ENCODE results near the gene CHL1.

DNA sequence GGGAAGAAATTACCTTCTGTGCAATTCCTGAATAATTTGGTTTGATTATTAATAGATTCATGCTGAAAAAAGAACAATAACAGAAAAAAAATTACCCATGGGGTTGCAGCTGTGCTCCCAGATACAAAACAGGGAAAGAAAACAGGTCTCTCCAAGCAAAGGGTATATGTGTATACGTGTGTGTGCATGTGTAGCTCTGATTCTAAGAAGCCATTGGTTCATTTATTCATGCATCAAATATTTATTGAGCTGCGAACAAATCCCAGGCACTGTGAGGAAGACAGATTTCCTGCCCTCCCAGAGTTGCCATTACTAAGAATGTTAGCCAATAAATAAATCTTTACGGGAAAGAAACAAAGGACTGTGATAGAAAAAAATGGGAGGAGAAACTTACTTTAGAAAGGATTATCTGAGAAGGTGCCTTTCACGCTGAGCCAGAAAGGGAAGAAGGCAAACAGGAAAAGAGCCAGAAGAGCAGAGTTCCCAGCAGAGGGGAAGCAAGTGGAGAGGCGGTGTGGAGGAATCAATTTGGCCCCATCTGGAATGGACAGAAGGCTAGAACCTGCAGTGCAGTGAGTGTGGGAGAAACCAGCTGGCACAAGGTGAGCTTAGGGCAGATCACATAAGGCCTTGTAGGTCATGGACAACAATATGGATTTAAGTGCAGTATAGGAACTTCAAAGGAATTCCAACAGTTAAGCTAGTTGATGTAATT, 20.7 kb downstream of the CHL1 start:
- TF ChIP-seq, protein P1, sequence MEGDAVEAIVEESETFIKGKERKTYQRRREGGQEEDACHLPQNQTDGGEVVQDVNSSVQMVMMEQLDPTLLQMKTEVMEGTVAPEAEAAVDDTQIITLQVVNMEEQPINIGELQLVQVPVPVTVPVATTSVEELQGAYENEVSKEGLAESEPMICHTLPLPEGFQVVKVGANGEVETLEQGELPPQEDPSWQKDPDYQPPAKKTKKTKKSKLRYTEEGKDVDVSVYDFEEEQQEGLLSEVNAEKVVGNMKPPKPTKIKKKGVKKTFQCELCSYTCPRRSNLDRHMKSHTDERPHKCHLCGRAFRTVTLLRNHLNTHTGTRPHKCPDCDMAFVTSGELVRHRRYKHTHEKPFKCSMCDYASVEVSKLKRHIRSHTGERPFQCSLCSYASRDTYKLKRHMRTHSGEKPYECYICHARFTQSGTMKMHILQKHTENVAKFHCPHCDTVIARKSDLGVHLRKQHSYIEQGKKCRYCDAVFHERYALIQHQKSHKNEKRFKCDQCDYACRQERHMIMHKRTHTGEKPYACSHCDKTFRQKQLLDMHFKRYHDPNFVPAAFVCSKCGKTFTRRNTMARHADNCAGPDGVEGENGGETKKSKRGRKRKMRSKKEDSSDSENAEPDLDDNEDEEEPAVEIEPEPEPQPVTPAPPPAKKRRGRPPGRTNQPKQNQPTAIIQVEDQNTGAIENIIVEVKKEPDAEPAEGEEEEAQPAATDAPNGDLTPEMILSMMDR (IDR thresholded peaks at IDR 0.05; ENCODE audit: control extremely low read depth in 1 of 3, insufficient read depth in 1 of 3, low read depth in 1 of 3, low read length in 3 of 3) = no peak
- TF ChIP-seq KDM1A (IDR thresholded peaks at IDR 0.05; ENCODE audit: borderline replicate concordance, low read length) (no peak), CHD1 (IDR thresholded peaks at IDR 0.05; ENCODE audit: low read depth, low read length) (no peak), EZH2 (IDR thresholded peaks at IDR 0.05; ENCODE audit: low read depth, low read length, severe bottlenecking) (no peak), EGR1 (IDR thresholded peaks at IDR 0.05; ENCODE audit: borderline replicate concordance, low read depth, low read length) (no peak), YY1 (IDR thresholded peaks at IDR 0.05; ENCODE audit: low read depth, low read length) (no peak), RAD21 (IDR thresholded peaks at IDR 0.05 in 1 of 2, conservative IDR thresholded peaks at IDR 0.05 in 1 of 2; ENCODE audit: low read depth in 2 of 2, low read length in 2 of 2) (no peak)
- TF ChIP-seq, protein P2, sequence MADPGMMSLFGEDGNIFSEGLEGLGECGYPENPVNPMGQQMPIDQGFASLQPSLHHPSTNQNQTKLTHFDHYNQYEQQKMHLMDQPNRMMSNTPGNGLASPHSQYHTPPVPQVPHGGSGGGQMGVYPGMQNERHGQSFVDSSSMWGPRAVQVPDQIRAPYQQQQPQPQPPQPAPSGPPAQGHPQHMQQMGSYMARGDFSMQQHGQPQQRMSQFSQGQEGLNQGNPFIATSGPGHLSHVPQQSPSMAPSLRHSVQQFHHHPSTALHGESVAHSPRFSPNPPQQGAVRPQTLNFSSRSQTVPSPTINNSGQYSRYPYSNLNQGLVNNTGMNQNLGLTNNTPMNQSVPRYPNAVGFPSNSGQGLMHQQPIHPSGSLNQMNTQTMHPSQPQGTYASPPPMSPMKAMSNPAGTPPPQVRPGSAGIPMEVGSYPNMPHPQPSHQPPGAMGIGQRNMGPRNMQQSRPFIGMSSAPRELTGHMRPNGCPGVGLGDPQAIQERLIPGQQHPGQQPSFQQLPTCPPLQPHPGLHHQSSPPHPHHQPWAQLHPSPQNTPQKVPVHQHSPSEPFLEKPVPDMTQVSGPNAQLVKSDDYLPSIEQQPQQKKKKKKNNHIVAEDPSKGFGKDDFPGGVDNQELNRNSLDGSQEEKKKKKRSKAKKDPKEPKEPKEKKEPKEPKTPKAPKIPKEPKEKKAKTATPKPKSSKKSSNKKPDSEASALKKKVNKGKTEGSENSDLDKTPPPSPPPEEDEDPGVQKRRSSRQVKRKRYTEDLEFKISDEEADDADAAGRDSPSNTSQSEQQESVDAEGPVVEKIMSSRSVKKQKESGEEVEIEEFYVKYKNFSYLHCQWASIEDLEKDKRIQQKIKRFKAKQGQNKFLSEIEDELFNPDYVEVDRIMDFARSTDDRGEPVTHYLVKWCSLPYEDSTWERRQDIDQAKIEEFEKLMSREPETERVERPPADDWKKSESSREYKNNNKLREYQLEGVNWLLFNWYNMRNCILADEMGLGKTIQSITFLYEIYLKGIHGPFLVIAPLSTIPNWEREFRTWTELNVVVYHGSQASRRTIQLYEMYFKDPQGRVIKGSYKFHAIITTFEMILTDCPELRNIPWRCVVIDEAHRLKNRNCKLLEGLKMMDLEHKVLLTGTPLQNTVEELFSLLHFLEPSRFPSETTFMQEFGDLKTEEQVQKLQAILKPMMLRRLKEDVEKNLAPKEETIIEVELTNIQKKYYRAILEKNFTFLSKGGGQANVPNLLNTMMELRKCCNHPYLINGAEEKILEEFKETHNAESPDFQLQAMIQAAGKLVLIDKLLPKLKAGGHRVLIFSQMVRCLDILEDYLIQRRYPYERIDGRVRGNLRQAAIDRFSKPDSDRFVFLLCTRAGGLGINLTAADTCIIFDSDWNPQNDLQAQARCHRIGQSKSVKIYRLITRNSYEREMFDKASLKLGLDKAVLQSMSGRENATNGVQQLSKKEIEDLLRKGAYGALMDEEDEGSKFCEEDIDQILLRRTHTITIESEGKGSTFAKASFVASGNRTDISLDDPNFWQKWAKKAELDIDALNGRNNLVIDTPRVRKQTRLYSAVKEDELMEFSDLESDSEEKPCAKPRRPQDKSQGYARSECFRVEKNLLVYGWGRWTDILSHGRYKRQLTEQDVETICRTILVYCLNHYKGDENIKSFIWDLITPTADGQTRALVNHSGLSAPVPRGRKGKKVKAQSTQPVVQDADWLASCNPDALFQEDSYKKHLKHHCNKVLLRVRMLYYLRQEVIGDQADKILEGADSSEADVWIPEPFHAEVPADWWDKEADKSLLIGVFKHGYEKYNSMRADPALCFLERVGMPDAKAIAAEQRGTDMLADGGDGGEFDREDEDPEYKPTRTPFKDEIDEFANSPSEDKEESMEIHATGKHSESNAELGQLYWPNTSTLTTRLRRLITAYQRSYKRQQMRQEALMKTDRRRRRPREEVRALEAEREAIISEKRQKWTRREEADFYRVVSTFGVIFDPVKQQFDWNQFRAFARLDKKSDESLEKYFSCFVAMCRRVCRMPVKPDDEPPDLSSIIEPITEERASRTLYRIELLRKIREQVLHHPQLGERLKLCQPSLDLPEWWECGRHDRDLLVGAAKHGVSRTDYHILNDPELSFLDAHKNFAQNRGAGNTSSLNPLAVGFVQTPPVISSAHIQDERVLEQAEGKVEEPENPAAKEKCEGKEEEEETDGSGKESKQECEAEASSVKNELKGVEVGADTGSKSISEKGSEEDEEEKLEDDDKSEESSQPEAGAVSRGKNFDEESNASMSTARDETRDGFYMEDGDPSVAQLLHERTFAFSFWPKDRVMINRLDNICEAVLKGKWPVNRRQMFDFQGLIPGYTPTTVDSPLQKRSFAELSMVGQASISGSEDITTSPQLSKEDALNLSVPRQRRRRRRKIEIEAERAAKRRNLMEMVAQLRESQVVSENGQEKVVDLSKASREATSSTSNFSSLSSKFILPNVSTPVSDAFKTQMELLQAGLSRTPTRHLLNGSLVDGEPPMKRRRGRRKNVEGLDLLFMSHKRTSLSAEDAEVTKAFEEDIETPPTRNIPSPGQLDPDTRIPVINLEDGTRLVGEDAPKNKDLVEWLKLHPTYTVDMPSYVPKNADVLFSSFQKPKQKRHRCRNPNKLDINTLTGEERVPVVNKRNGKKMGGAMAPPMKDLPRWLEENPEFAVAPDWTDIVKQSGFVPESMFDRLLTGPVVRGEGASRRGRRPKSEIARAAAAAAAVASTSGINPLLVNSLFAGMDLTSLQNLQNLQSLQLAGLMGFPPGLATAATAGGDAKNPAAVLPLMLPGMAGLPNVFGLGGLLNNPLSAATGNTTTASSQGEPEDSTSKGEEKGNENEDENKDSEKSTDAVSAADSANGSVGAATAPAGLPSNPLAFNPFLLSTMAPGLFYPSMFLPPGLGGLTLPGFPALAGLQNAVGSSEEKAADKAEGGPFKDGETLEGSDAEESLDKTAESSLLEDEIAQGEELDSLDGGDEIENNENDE (IDR thresholded peaks at IDR 0.05; ENCODE audit: insufficient replicate concordance, low read length) = no peak
